Hepatocyte (in vitro differentiated cells): ENCODE measurements around the gene SPATA20.

Experiments used
- EZH2 ChIP-seq: fragments of 200-600 bp; sonication (generic); IDR thresholded peaks from 2 replicates; pipeline ENCODE4 v1.6.1; 2016; ENCODE audit warnings: antibody characterized with exemption, mild to moderate bottlenecking, borderline replicate concordance
- EZH2phosphoT487 ChIP-seq: fragments of 200-600 bp; sonication (generic); IDR thresholded peaks from one replicate; pipeline ENCODE4 v1.6.1; 2018; ENCODE audit warnings: antibody characterized with exemption, mild to moderate bottlenecking, low read depth, moderate library complexity; ENCODE audit not compliant: unreplicated experiment, severe bottlenecking
- TF ChIP-seq, protein P1 (sequence below): fragments of 200-600 bp; sonication (generic); IDR thresholded peaks from 2 replicates; pipeline ENCODE4 v1.5.1; 2016; ENCODE audit warnings: antibody characterized with exemption, mild to moderate bottlenecking; ENCODE audit not compliant: poor library complexity

DNA sequence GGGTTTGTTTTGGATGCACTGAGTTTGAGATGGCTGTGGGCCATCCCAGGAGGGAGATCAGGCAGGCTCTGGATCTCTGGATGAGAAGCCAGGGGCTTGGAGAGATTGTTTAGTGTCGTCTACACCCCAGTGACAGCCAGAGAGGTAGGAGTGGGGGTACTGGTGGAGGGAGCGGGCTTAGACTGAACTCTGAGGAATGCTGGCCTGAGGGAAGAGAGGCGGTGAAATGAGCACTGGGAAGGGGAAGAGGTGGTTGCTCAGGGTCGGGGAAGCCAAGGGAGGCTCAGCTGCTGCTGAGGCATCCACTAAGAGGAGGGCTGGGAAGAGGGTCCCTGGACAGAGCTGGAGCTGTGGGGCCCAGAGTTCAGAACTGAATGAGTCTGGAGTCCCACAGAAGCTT lies 37.1 kb downstream of the SPATA20 start:
- TF ChIP-seq, protein P1, sequence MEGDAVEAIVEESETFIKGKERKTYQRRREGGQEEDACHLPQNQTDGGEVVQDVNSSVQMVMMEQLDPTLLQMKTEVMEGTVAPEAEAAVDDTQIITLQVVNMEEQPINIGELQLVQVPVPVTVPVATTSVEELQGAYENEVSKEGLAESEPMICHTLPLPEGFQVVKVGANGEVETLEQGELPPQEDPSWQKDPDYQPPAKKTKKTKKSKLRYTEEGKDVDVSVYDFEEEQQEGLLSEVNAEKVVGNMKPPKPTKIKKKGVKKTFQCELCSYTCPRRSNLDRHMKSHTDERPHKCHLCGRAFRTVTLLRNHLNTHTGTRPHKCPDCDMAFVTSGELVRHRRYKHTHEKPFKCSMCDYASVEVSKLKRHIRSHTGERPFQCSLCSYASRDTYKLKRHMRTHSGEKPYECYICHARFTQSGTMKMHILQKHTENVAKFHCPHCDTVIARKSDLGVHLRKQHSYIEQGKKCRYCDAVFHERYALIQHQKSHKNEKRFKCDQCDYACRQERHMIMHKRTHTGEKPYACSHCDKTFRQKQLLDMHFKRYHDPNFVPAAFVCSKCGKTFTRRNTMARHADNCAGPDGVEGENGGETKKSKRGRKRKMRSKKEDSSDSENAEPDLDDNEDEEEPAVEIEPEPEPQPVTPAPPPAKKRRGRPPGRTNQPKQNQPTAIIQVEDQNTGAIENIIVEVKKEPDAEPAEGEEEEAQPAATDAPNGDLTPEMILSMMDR = no peak
- TF ChIP-seq EZH2 (no peak), EZH2phosphoT487 (no peak)
